CD4-positive, alpha-beta T cell treated with Interleukin-6 at 100 ng/mL for 8 hours (primary cell): ENCODE measurements around the gene MEGF11.
"Not testable (repeated sequence)": the region's sequence is repeated elsewhere in the genome, so short reads cannot be mapped to it uniquely, and the experiment has no call there.

Source experiments
- DNase-seq: peaks from one replicate; pipeline ENCODE4 v3.0.0-alpha.2; 2020; ENCODE audit warnings: mixed read lengths, low spot score

Gene MEGF11

DNA sequence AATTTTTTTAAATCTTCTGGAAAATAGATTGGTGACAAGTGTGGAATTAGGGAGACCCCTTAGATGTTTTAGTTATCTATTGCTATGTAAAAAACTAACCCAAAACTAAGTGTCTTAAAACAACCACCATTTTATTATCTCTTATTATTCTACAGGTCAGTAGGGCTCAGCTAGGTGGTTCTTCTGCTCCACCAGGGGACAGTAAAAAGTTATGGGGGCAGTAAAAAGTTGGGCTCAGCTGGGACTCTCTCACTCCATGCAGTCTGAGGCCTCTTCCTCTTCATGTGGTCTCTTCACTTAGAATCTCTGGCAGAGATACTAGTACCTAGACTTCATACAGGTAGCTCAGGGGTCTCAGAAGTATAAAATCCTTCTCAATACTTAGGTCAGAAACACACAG lies 21.8 kb upstream of the MEGF11 start:
- DNase-seq = no peak

DNA sequence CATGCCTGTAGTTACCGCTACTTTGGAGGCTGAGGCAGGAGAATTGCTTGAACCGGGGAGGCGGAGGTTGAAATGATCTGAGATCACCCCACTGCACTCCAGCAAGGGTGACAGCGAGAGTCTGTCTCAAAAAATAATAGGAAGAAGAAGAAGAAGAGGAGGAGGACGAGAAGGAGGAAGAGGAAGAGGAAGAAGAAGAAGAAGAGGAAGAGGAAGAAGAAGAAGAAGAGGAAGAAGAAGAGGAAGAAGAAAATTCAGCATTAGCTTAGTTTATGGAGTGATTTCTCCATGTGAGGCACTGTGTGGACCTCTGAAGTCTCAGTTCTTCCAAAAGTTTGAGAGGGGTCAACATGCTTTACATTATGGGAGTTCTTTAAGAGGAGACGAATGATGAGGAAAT lies 17.4 kb upstream of the MEGF11 start:
- no peak for DNase-seq

DNA sequence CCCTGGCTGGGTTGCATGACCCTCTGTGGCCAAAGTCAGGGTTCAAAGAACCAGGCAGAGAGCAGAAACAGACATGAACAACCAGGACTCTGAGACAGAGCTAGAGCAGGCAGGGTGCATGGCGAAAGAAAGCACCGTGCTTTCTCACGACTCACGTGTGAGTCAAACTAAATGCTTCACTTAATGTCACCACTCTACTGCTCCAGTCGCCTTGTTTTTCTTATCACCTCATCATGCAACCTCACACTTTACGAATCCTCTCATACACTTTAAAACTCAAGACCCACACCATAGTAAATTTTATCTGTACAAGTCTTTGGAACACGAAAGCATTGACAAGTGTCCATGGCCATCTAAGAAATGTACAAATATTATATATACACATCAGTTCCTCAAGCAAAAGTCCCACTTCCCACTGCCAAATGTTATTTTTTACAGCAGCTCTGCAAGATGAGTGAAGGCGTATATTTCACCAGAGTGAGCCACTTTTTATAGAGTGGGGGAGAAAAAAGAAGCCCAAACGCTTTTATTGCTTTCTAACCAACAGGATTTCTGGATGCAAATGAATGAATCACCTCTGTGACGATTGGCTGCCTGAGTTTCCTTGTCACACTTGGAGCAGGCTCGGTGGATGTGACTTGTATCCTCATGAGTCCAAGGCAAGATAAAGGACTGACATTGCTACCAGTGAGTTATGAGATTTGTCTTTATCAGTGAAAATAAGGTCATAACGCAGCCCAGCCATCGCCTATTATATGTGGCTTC lies 16.0 kb upstream of the MEGF11 start:
- no peak for DNase-seq

DNA sequence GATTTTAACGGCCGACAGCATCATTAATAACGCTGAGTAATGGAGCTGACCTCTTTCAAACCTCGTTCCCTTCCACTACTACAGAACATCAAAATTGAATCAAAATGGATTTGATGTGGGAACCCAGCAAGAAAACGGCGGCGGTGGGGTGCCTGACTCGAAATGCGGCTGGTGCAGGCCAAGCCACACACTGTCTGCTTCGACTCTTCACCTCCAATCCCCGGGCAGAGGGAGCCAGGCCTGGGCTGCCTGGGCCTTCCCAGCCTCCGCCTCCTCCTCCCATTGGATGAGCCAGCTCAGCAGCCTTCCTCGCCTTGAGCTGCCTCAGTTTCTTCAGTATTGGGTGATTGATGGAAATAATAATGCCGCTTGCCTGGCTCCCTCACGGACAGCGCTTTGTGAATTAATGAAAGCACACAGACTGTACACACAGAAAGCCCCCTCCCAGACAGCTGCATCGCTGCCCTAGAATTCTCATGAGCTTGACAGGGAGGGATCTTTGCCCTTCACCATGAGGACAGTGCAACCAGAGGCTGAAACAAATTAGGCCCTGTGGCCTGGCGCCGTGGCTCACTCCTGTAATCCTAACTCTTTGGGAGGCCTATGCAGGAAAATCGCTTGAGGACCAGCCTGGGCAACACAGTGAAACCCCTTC lies 11.4 kb upstream of the MEGF11 start:
- DNase-seq = no peak

DNA sequence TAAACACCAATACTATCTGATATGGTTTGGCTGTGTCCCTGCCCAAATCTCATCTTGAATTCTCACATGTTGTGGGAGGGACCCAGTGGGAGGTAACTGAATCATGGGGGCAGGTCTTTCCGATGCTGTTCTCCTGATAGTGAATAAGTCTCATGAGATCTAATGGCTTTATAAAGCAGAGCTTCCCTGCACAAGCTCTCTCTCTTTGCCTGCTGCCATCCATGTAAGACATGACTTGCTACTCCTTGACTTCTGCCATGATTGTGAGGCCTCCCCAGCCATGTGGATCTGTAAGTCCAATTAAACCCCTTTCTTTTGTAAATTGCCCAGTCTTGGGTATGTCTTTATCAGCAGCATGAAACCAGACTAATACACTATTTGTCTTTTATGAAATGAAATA lies 9.3 kb upstream of the MEGF11 start:
- not testable (repeated sequence) for DNase-seq

DNA sequence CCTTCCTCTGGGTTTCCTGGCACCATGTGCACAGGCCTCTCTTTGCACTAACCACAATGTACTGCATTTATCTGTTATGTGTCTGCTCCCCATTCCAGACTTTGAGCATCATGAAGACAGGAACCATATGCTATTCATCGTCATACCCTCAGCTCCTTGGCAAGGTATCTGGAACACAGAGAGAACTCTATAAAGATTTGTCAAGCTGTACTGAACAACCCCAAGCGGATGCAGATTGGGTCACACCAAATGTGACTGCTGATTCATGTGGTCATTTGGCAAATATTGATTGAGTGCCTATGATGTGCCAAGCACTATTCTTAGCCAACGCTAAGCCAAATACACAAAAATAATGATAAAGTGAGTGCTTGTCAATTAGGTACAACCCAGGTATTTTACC lies 7.5 kb upstream of the MEGF11 start:
- no peak for DNase-seq

DNA sequence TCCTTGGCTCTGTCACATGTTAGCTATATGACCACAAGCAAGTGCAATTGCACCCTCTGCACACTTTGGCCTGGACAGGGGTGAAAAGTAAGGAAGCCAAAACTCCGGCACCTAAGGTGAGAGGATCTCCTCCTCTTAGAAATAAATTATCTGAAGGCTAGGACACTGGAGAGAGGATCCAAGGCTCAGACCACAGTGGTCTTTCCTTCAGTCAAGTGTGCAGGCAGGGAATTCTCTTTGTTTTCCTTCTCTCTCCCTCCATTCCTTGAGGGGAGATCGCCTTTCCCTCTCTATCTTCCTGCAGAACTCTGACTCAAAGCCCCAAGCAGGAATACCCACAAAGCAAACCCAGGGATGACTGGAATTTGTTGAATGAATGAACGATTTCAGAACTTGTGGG lies 3.1 kb upstream of the MEGF11 start:
- DNase-seq = no peak

DNA sequence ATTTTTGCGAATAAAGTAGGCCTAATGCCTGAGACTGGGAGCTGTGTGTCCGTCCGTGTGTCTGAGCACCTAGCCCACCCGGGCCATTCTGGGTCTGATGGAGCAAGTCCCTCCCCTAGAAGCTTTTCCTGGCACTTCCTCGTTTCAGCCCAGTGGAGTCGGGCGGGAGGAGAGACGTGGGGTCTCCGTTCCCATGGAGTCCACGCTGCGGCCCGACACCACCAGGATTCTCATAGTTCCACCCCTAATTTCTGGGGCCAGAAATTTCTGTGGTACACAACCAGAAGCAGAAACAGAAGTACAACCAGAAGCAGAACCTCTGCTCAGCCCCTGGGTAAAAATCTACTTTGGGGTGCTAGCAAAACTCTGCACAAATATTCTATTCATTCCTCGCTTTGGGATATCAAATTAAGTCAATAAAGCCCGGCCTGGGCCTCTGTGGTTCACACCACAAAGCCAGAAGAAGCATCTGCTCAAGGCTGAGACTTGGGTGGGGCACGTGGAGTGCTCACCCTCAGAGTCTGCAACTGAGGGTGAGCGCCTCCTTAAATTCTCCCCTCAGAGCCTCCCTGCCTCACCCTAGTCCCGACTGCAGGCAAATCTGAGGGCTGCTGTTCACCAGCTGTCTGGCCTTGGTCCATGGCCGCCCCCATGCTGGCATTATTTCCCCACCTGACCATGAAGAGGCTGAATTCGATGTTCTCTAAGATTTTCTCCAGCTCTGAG lies 1.6 kb upstream of the MEGF11 start:
- DNase-seq = no peak

DNA sequence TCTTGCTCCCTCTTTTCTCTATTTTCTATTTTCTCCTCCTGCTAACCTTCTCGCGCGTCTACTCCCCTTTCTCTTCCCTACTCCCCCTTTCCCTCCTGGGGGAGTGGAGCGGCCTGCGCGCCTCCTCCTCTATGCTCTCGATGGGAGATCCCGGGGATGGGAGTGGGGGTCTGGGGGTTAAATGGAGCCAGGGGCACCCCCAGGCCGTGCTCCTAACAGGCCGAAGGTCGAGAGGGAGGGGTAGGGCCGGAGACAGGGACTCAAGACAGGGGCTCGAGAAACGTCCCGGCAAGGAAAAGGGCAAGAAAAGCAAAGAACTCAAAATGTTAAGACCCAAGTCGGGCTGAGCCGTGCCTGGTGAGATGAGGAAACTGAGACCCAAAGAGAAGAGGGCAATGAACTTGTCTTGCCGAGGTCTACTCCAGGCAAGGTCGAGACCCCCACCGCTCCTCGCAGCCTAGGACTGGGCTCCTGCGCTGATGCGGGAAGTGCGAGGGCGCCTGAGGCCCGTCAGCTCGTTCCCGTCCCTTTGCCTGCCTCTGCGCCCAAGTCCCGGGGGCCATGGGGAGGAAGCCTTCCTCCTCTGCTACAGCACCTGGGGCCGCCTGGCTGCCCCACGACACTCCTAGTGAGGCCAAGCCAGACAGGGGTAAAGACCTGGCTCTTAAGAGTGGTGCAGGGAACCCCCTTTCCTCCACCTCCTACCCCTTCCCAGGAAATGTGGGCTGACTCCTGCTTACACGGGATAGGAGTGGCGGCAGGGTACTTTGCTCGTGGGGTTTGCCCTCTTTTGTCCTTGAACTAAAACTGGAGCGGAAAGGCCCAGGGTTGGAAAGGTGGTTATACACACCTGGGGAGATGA lies 770 bp upstream of the MEGF11 start:
- DNase-seq = no peak

DNA sequence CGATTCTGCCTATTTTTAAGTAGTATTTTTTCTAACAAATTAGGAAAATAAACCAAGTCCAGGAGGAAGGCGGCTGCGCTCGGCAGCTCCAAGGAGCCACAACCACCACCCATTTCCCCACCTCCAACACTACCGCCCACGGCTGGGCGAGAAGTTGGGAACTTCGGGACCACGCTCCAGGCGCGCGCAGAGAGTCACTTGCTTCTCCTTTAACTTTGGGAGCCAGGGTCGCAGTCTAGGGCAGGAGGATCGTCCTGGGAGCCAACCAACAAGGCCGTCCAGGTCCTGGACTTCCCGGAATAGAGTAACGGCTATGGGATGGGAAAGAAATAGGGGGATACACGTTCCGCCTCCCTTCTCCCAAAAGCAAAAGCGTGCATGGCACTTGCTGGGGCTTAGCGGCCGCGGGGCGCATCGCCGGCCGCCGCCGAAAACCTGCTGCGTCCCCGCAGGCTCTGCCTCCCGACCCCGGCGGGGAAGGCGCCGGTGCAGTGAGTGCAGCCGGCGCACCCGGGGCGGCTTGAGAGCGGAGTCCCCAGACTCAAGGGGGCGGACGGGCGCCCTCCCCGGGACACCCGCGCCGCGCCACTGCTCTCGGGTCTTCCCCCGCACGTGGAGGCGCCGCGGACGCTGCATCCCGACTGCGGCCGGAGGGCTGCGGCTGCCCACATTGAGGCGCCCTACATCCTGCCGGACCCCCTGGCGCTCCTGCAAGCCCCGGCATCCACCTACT lies 699 bp downstream of the MEGF11 start:
- no peak for DNase-seq

DNA sequence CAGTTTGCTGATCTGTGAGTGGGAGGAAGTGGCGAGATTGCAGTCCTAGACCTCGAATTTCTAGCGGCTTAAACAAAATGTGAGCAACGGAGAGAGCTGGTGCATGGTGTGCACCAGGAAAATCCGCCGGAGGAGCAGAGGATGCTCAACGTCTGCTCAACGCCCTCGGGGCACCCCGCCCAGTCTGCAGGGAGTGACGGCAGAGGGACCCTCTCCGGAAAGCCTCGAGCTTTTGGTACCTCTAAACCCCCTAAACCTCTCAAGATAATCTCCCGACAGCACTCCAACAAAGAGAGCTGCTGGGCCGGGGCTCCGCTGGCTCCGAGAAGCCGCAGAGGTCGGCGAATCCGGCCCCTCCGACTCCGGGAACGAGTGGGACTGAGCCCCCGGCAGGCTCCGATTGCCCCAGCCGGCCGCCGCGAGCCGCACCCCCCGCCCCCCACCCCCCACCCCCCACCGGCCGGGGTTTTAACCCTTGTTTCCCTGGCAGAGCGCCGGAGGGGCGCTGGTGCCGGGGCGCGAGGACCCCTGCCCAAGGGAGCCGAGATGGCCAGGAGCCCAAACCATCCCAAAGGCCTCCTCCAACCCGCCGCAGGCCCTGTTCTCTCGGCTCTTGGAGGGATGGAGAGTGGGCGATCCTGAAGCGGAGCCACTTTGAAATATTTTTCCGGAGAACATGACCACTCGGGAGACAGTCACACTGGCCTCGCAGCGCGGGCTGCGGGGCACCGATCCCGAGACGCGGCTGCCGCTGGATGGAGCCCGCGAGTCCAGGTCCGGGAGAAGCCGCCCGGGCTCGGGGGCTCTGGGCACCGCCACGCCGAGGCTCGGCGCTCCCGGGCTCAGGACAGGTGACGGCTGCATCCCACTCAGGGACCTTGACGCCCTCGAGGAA lies 1.5 kb downstream of the MEGF11 start:
- peak; percentile 26 for DNase-seq

DNA sequence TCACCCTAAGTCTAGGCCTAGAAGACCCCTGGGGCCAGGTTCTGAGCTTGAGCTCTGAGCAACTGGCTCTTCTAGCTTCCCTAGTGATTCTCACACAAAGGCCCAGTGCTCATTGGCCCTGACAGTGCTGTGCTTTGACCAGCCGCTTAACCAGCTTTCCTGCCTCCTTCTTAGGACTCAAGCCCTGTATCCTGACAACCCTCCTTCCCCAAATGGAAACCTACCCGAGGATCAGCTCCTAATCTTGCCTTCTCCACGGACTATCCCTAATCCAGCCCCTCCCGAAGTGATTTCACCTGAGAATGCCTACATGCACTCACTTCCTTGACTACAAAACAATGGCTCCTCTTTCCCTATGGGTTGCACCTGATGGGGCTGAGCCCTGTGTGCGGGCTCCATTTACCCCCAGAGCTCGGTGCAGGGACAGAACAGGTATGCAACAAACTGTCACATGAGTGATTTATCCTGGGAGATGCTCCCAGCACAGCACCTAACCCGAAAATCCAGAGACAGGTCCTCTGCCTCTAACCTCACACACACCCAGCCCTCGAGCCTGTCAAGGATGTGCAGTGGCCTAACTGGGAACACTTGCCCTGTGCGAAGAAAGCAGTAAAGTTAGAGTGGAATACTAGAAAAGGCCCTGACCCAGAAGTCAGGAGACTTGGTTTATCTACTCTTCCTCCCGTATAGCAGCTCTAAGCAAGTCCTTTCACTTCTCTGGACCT lies 2.3 kb downstream of the MEGF11 start:
- DNase-seq = no peak

DNA sequence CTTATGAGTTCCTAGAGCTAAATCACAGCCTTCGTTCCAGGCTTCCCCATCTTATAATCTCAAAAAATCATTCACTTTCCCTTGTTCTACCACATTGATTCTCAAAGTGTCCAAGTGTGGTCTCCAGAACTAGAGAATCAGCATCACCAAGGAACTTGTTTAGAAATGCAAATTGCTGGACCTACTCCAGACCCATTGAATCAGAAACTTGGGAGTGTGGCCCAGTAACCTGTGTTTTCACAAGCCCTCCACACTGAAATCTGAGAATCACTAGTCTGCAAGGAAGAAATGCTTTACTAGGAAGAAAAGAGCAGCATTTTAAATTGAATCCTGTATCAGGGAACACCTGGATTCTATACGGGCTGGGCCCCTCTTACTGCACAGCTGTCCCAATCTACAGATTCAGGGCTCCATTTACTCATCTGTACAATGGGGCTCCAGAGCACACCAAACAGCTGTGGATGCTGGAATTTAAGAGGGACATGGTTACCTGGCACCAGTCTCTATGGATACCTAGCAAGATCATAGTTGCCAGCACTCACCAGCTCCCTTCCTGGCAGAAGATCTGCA lies 3.9 kb downstream of the MEGF11 start:
- DNase-seq = no peak

DNA sequence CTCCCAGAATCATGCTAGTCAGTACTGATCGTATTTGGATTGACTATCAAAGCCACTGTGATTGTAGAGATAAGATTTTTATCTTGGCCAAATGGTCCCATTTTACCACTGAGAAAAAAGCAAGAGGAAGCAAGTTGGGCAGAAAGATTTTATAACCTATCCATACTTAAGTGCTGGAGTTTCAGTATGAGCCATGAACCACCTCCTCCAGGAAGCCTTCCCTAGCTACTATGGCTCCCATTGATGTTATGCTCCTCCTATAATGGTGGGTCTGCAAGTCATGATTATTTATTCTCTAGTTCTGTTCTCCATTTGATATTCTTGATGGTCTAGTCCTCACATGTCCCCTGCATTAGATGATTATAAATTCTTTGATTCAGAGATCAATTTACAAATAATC lies 6.6 kb downstream of the MEGF11 start:
- no peak for DNase-seq

DNA sequence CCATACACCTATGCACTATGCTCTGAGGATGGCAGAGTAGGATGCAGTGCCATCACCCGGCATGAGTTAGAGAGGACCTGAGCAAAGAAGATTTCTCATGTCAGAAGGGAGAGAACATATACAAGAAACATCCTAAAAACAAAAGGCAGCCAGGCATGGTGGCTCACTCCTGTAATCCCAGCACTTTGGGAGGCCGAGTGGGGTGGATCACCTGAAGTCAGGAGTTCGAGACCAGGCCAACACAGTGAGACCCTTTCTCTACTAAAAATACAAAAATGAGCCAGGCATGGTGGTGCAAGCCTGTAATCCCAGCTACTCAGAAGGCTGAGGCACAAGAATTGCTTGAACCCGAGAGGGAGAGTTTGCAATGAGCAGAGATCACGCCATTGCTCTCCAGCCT lies 7.7 kb downstream of the MEGF11 start:
- DNase-seq = not testable (repeated sequence)

DNA sequence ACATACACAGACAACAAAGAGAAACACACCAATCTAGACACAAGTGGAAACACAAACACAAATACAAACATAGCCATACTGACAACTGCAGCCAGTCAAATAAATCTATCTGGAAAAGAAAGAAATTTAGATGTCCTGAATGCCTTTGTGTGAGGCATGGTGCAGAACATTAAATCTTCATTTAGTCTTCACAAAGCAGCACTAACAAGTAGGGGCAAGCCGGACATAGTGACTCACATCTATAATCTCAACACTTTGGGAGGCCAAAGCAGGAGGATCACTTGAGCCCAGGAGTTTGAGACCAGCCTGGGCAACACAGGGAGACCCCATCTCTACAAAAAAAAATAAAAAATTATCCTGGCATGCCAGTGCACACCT lies 11.7 kb downstream of the MEGF11 start:
- no peak for DNase-seq

DNA sequence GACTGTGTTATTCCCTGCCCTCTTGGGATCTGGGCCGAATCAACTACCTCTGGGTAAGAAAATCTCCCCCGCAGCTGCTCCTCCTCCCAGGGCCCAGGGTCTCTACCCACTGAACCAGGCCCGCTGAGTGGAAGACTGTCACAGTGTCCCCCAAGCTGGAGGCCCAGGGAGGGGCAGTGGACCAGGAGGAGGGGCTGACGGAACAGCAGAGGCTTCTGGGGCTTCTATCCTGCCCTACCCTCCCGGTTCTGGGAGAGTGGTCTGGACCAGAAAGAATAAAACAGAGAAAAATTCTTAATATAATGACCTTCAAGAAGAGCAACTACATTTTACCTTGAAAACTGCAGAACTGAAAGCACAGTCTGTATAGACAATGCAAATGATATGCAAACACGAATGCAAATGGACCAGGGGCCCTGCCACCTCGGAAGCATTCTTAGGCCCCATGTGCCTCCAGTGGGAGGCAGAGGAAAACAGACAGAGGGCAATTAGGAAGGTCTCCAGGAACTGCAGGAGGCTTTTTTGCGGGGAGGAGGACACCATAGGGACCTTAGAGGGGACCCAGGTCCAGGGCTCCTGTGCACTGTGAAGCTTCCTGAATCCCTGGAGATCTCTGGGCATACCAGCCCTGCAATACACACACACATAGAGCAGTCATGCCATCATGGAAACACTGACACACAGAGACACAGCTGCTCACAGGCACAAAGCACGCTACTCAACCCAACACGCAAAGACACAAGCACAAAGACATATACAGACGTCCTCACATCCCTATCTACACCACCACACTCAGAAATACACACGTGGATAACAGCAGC lies 12.3 kb downstream of the MEGF11 start:
- no peak for DNase-seq

DNA sequence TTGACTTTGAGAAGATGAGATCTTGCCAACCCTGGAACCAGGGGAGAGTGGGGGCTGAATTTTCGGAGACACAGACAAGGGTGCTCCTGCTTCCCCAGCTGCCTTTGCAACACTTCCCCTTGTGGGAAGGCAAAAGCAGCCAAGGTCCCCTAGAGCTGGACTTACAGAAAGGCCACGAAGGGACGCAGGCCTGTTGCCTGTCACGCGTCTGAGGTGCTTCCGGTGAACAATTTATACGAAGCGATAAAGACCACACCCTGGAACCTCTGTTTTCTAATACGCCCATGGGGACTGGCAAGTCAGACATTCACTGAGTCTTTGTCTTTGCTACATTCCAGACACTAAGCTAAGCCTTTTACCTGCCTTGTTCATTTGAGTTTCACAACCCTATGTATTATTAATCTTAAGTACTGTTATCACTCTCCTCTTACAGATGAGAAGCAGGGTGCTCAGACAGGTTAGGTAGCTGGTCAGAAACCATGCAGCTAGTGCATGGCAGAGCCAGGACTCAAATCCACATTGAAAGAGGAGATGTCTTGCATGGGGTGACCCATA lies 13.2 kb downstream of the MEGF11 start:
- DNase-seq = no peak
